Stimulated activated naive CD8-positive, alpha-beta T cell treated with anti-CD3 and anti-CD28 coated beads, Interleukin-15, Interleukin-2, amounts not matched to agents 100 ng/mL and 50 ng/mL, for 24 hours (primary cell): ENCODE data around the gene RGS5.

Experiments used
- H3K27ac Mint-ChIP-seq: one replicate; pipeline ENCODE4 v1.8.0; 2021; ENCODE audit warnings: mild to moderate bottlenecking, mixed read lengths
- H3K27me3 Mint-ChIP-seq: one replicate; pipeline ENCODE4 v1.8.0; 2021; ENCODE audit warnings: mixed read lengths
- H3K36me3 Mint-ChIP-seq: one replicate; pipeline ENCODE4 v1.8.0; 2021; ENCODE audit warnings: low read depth, mixed read lengths
- H3K4me1 Mint-ChIP-seq: one replicate; pipeline ENCODE4 v1.8.0; 2021; ENCODE audit warnings: low read depth, mixed read lengths
- H3K4me3 Mint-ChIP-seq: one replicate; pipeline ENCODE4 v1.8.0; 2021; ENCODE audit warnings: mild to moderate bottlenecking, mixed read lengths
- H3K9me3 Mint-ChIP-seq: one replicate; pipeline ENCODE4 v1.8.0; 2021; ENCODE audit warnings: mixed read lengths

The RGS5 gene

GRCh38 chr1:163144418-163144817, 58.3 kb downstream of the RGS5 start:
- no peaks in the 10 kb centered on the region for H3K36me3 Mint-ChIP-seq
- no peak overlapping the region for H3K4me3 Mint-ChIP-seq
- no peak overlapping the region for H3K27ac Mint-ChIP-seq
- no peaks in the 10 kb centered on the region for H3K27me3 Mint-ChIP-seq
- H3K9me3 Mint-ChIP-seq, result no peaks in the 10 kb centered on the region
- H3K4me1 Mint-ChIP-seq, result no peaks in the 10 kb centered on the region

- Mint-ChIP-seq H3K36me3 (no peaks in the 10 kb centered on the region), H3K9me3 (no peaks in the 10 kb centered on the region), H3K27ac (no peak overlapping the region), H3K4me3 (no peak overlapping the region), H3K4me1 (no peaks in the 10 kb centered on the region), H3K27me3 (peaks cover 4% of the 10 kb centered on the region)
Measured at GRCh38 chr1:163142152-163142551, 60.6 kb downstream of the RGS5 start.

GRCh38 chr1:163141556-163141955, 61.2 kb downstream of the RGS5 start:
- Mint-ChIP-seq H3K4me3 (no peak overlapping the region), H3K9me3 (no peaks in the 10 kb centered on the region), H3K36me3 (no peaks in the 10 kb centered on the region), H3K4me1 (no peaks in the 10 kb centered on the region), H3K27me3 (peaks cover 4% of the 10 kb centered on the region), H3K27ac (no peak overlapping the region)

- Mint-ChIP-seq H3K4me1 (no peaks in the 10 kb centered on the region), H3K27ac (no peak overlapping the region), H3K36me3 (no peaks in the 10 kb centered on the region), H3K27me3 (peaks cover 4% of the 10 kb centered on the region), H3K4me3 (no peak overlapping the region), H3K9me3 (no peaks in the 10 kb centered on the region)
Measured at GRCh38 chr1:163137556-163138265, 65.0 kb downstream of the RGS5 start.

- H3K27me3 Mint-ChIP-seq, result no peaks in the 10 kb centered on the region
- H3K27ac Mint-ChIP-seq, result no peak overlapping the region
- no peaks in the 10 kb centered on the region for H3K9me3 Mint-ChIP-seq
- no peak overlapping the region for H3K4me3 Mint-ChIP-seq
- no peaks in the 10 kb centered on the region for H3K4me1 Mint-ChIP-seq
- no peaks in the 10 kb centered on the region for H3K36me3 Mint-ChIP-seq
Measured at GRCh38 chr1:163131981-163132380, 70.7 kb downstream of the RGS5 start.

- Mint-ChIP-seq H3K4me3 (no peak overlapping the region), H3K27ac (no peak overlapping the region), H3K36me3 (no peaks in the 10 kb centered on the region), H3K9me3 (no peaks in the 10 kb centered on the region), H3K4me1 (no peaks in the 10 kb centered on the region), H3K27me3 (no peaks in the 10 kb centered on the region)
Measured at GRCh38 chr1:163130225-163130856, 72.4 kb downstream of the RGS5 start.

- Mint-ChIP-seq H3K4me1 (no peaks in the 10 kb centered on the region), H3K27ac (no peak overlapping the region), H3K4me3 (no peak overlapping the region), H3K36me3 (no peaks in the 10 kb centered on the region), H3K27me3 (peaks cover 4% of the 10 kb centered on the region), H3K9me3 (no peaks in the 10 kb centered on the region)
Measured at GRCh38 chr1:163128282-163128681, 74.4 kb downstream of the RGS5 start.

GRCh38 chr1:163124812-163125211, 77.9 kb downstream of the RGS5 start:
- no peaks in the 10 kb centered on the region for H3K9me3 Mint-ChIP-seq
- H3K36me3 Mint-ChIP-seq, result no peaks in the 10 kb centered on the region
- H3K27ac Mint-ChIP-seq, result no peak overlapping the region
- H3K27me3 Mint-ChIP-seq, result peaks cover 4% of the 10 kb centered on the region
- no peak overlapping the region for H3K4me3 Mint-ChIP-seq
- H3K4me1 Mint-ChIP-seq, result no peaks in the 10 kb centered on the region

GRCh38 chr1:163120372-163120771, 82.3 kb downstream of the RGS5 start:
- peaks cover 19% of the 10 kb centered on the region for H3K27me3 Mint-ChIP-seq
- H3K4me3 Mint-ChIP-seq, result no peak overlapping the region
- H3K27ac Mint-ChIP-seq, result no peak overlapping the region
- no peaks in the 10 kb centered on the region for H3K36me3 Mint-ChIP-seq
- H3K4me1 Mint-ChIP-seq, result no peaks in the 10 kb centered on the region
- H3K9me3 Mint-ChIP-seq, result no peaks in the 10 kb centered on the region

- H3K36me3 Mint-ChIP-seq, result no peaks in the 10 kb centered on the region
- no peak overlapping the region for H3K4me3 Mint-ChIP-seq
- H3K4me1 Mint-ChIP-seq, result no peaks in the 10 kb centered on the region
- peaks cover 21% of the 10 kb centered on the region for H3K27me3 Mint-ChIP-seq
- H3K9me3 Mint-ChIP-seq, result no peaks in the 10 kb centered on the region
- no peak overlapping the region for H3K27ac Mint-ChIP-seq
Measured at GRCh38 chr1:163119707-163120106, 83.0 kb downstream of the RGS5 start.

GRCh38 chr1:163115887-163116286, 86.8 kb downstream of the RGS5 start:
- H3K36me3 Mint-ChIP-seq, result no peaks in the 10 kb centered on the region
- no peaks in the 10 kb centered on the region for H3K9me3 Mint-ChIP-seq
- peaks cover 31% of the 10 kb centered on the region for H3K27me3 Mint-ChIP-seq
- H3K4me1 Mint-ChIP-seq, result no peaks in the 10 kb centered on the region
- no peak overlapping the region for H3K27ac Mint-ChIP-seq
- H3K4me3 Mint-ChIP-seq, result no peak overlapping the region

GRCh38 chr1:163107655-163108054, 95.1 kb downstream of the RGS5 start:
- Mint-ChIP-seq H3K36me3 (no peaks in the 10 kb centered on the region), H3K4me1 (no peaks in the 10 kb centered on the region), H3K27ac (no peak overlapping the region), H3K27me3 (peaks cover 15% of the 10 kb centered on the region), H3K4me3 (no peak overlapping the region), H3K9me3 (peaks cover 4% of the 10 kb centered on the region)

- no peak overlapping the region for H3K4me3 Mint-ChIP-seq
- H3K27ac Mint-ChIP-seq, result no peak overlapping the region
- H3K36me3 Mint-ChIP-seq, result no peaks in the 10 kb centered on the region
- no peaks in the 10 kb centered on the region for H3K4me1 Mint-ChIP-seq
- H3K27me3 Mint-ChIP-seq, result peaks cover 14% of the 10 kb centered on the region
- peaks cover 4% of the 10 kb centered on the region for H3K9me3 Mint-ChIP-seq
Measured at GRCh38 chr1:163106364-163106987, 96.2 kb downstream of the RGS5 start.

GRCh38 chr1:163104385-163105099, 98.2 kb downstream of the RGS5 start:
- H3K9me3 Mint-ChIP-seq, result no peaks in the 10 kb centered on the region
- peaks cover 8% of the 10 kb centered on the region for H3K27me3 Mint-ChIP-seq
- no peak overlapping the region for H3K27ac Mint-ChIP-seq
- no peaks in the 10 kb centered on the region for H3K4me1 Mint-ChIP-seq
- no peaks in the 10 kb centered on the region for H3K36me3 Mint-ChIP-seq
- no peak overlapping the region for H3K4me3 Mint-ChIP-seq

GRCh38 chr1:163102590-163102989, 100.1 kb downstream of the RGS5 start:
- Mint-ChIP-seq H3K4me3 (no peak overlapping the region), H3K4me1 (no peaks in the 10 kb centered on the region), H3K36me3 (no peaks in the 10 kb centered on the region), H3K27me3 (peaks cover 8% of the 10 kb centered on the region), H3K9me3 (no peaks in the 10 kb centered on the region), H3K27ac (no peak overlapping the region)
